H1 (cell line): Measurements from ENCODE around the gene CYP26C1.

ENCODE experiments used
- BACH1 ChIP-seq: IDR thresholded peaks from 2 replicates; pipeline ENCODE4 v1.6.1; 2012; ENCODE audit warnings: low read length, improper control_type of control experiment
- CBX5 ChIP-seq: fragments of 300-800, 300-1000 bp; sonication (generic); IDR thresholded peaks from 2 replicates; pipeline ENCODE4 v1.7.1; 2016; ENCODE audit warnings: antibody characterized with exemption, low read length, low read depth
- CHD2 ChIP-seq: IDR thresholded peaks from 2 replicates; pipeline ENCODE4 v1.6.1; 2012; ENCODE audit warnings: low read length, improper control_type of control experiment
- CTCF ChIP-seq, 3 experiments: IDR thresholded peaks; 1 replicate in 2 of 3; 2 replicates in 1 of 3; pipeline versions ENCODE4 v1.5.1 to v1.6.1; 2011; ENCODE audit warnings: low read length in 3 of 3, mild to moderate bottlenecking in 3 of 3, inconsistent platforms in 2 of 3, low read depth in 1 of 3, moderate library complexity in 1 of 3; ENCODE audit not compliant: insufficient read depth in 1 of 3; ENCODE audit errors: control extremely low read depth in 1 of 3
- HDAC2 ChIP-seq, 2 experiments: fragments of 300-600 bp in 1 of 2; sonication (generic) in 1 of 2; IDR thresholded peaks; 2 replicates each; pipeline ENCODE4 v1.6.1; 2011 to 2012; ENCODE audit warnings: low read depth in 2 of 2, low read length in 2 of 2, mild to moderate bottlenecking in 2 of 2, moderate library complexity in 2 of 2, borderline replicate concordance in 1 of 2, inconsistent platforms in 1 of 2
- JUN ChIP-seq: IDR thresholded peaks from 2 replicates; pipeline ENCODE4 v1.6.1; 2011; ENCODE audit warnings: low read depth, mild to moderate bottlenecking, improper control_type of control experiment, low read length
- SIN3A ChIP-seq, 2 experiments: IDR thresholded peaks in 1 of 2; conservative IDR thresholded peaks in 1 of 2; 2 replicates each; pipeline ENCODE4 v1.6.1; 2011 to 2012; ENCODE audit warnings: low read length in 2 of 2, improper control_type of control experiment in 1 of 2, low read depth in 1 of 2, mild to moderate bottlenecking in 1 of 2
- SIX5 ChIP-seq: IDR thresholded peaks from 2 replicates; pipeline ENCODE4 v1.6.1; 2011; ENCODE audit warnings: mild to moderate bottlenecking, low read depth, low read length
- SP1 ChIP-seq: IDR thresholded peaks from 2 replicates; pipeline ENCODE4 v1.6.1; 2011; ENCODE audit warnings: low read depth, low read length
- SRF ChIP-seq: IDR thresholded peaks from 2 replicates; pipeline ENCODE4 v1.6.1; 2011; ENCODE audit warnings: mild to moderate bottlenecking, low read depth, low read length, moderate library complexity

GRCh38 chr10:93064874-93065660 is 4.5 kb downstream of the CYP26C1 start:
- TF ChIP-seq CHD2 (no peak), CTCF (IDR thresholded peaks at IDR 0.05; ENCODE audit: control extremely low read depth in 1 of 3, insufficient read depth in 1 of 3, low read depth in 1 of 3, low read length in 3 of 3) (no peak), CBX5 (no peak), HDAC2 (IDR thresholded peaks at IDR 0.05; ENCODE audit: borderline replicate concordance in 1 of 2, low read depth in 2 of 2, low read length in 2 of 2) (no peak), SIX5 (no peak), JUN (no peak), SIN3A (conservative IDR thresholded peaks at IDR 0.05 in 1 of 2, IDR thresholded peaks at IDR 0.05 in 1 of 2; ENCODE audit: low read depth in 1 of 2, low read length in 2 of 2) (no peak), BACH1 (no peak), SP1 (no peak), SRF (no peak)
